Measurements from ENCODE around the gene CASKIN2.

- TF ChIP-seq POLR2A (IDR thresholded peaks at IDR 0.05; ENCODE audit: low read length), result no peak
- TF ChIP-seq GATA1 (IDR thresholded peaks at IDR 0.05; ENCODE audit: low read depth, low read length), result no peak
Measured at GRCh38 chr17:75489511-75489955, 25.8 kb downstream of the CASKIN2 start.

All from erythroblast (primary cell).